NCI-H2081 treated with DMSO at 0.1 percent for 48 hours (cell line): ENCODE data around the gene TFAP2B.

ENCODE experiments used
- DNase-seq: peaks from one replicate; lab custom pipeline; 2025; lab: John Stamatoyannopoulos, UW

Gene TFAP2B

DNA sequence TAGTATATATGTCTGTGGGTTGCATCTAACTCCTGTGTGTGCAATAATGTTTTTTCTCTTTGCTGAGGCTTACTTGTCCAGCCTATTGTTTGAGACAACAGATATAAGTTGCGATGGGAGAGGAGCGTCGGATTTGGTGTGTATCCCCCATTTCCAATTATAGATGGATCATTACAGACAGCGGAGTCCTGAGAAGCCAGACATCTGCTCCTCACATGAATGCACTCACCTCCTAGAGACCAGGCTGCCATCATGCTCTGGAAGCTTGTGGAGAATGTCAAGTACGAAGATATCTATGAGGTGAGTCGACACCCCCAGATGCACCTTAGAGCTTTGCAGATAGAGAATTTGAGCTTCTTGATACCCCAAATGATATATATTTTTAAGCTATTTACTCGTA, at the start of gene TFAP2B:
TSS of gene TFAP2B (plus strand) at position 199 of the 400 bp plus-strand sequence. CDS start at position 220, 21 bp downstream.
- DNase-seq: no peak

DNA sequence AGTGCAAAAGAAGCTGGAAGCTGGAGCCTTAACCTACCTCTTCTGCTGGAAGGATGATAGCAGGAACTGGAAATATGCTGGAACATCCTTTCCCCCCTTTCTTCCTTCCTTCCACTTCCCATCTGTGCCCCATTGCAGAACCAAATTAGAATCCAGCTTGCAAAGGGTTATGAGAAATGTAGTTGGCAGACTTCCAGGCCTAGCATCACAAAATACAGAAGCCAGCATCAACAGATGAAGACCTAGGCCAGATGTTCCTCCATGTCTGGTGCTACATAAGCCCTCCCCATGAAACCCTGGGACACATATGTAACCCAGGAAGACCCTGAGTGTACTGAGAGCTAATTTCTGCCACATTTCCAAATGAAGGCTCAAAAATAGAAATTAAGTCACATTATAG, 40.0 kb upstream of the TFAP2B start:
- DNase-seq: no peak

DNA sequence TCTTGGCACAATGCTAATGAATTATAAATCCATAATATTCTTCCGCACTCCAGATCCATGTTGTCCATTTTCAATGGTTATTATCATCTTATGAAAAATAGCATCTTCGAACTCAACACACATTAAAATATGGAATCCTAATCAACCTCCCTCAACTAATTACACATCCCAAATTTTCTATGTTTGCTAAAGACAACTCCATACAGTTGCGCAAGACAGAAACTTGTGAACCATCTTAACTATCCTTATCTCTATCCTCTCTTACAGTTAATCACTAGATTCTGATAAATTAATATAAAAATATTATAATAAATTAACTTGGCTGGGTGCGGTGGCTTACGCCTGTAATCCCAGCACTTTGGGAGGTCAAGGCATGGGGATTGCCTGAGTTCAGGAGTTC, 38.3 kb upstream of the TFAP2B start:
- no peak for DNase-seq

DNA sequence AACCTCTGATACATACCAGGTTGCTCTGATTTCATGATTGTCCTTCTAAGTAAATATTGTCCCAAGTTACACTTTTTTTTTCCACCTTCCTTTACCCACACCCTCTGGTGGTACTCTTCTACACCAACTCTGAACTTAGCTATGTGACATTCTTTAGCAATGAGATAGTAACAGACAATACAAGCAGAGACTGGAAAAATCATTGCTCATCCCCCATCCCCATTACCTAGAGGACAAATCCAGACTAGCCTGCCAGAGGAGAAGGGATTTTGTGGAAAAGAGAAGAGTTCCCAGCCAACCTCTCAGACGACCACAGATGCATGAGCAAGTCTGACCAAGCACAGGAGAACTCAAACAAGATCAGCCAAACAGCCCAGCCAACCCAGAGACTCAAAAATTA, 32.8 kb upstream of the TFAP2B start:
- DNase-seq: no peak

DNA sequence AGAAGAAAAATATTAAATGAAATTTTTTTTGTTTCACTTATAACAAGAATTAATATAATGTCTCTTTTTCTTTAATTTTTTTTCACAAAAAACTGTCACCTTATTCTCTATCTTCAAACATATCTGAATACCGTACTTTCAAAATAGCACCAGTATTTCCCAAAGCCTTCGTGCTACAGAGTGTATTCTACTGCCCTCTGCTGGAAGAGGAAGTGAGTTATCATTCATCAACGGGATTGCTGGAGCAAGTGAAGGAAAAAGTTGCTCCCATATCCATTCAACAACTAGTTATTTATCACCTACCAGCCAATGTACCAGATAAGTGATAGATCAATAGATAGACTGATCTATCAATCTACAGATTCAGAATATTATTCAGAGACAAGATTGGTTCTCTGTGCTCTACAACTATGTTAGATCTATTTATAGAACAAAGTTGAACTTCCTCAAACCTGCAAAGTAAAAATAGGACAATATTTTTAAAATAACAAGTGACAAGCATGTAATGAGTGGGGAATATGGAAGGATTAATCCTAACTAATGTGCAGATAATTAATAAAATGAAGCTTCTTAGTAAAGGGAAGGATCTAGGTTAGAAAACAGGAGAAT, 26.7 kb upstream of the TFAP2B start:
- peak; percentile 2 for DNase-seq

DNA sequence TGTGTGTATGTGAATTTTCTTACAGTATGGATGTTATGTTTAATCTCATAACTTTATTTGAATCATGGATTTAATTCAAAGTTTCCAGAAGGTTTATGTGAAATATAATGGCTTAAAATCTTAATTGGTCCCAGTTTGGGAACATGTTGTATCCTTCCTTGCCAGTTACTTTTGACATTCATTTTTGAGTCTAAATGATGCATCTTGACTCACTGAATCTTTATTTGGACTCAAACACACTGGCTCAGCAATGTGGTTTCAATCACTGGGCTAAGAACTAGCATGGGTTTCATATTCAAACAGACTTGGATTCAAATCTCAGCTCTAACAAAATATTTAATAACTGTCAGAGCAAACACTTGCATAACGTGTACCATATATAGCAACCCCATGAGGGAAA, 25.9 kb upstream of the TFAP2B start:
- DNase-seq: no peak

DNA sequence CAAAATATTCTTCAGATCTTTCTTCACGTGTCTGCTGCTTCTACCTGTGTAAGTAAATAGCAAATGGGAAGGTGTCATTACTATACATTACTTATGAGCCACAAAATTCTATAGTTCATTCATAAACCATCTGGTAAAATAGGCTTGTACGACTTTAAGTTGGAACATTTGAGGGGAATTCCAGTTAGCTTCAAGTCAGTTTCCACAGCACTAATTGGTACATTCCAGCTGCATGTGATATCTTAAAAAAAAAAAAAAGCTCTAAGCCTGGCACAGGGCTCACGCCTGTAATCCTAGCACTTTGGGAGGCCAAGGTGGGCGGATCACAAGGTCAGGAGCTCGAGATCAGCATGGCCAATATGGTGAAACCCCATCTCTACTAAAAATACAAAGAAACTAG, 23.1 kb upstream of the TFAP2B start:
- DNase-seq: no peak

DNA sequence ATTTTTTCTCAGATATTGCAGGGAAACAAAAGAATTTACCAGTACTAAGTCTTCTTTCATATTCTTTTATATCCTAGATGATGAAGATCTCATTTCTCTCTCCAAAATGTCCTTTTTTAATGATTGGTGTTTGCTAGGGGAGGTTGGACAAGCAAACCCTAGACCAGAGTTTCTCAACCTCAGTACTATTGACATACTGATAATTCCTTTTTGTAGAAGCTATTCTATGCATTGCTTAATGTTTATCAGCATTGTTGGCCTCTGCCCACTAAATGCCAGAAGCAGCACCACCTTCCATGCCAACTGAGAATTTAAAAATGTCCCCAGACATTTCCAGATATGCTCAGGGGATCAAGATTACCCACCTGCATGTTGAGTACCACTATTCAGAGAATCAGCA, 14.4 kb upstream of the TFAP2B start:
- no peak for DNase-seq

DNA sequence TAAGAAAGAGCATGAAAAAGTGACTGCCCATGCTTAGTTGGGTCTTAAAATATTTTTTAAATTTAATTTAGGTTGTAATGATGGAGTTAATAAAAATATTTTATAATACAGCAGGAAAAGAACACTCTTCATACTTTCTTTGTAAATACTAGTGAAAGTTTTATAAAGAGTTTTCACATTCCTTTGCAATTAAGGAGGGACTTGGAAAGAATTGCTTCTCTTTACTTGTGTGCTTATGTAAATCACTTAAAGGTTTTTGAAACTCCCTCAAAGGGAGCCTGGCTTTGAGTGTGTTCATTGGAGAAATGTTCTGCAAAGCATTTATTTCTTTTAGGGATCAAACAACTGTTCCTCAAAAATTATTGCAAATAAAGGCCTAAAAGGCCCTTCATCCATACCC, 11.6 kb upstream of the TFAP2B start:
- no peak for DNase-seq

DNA sequence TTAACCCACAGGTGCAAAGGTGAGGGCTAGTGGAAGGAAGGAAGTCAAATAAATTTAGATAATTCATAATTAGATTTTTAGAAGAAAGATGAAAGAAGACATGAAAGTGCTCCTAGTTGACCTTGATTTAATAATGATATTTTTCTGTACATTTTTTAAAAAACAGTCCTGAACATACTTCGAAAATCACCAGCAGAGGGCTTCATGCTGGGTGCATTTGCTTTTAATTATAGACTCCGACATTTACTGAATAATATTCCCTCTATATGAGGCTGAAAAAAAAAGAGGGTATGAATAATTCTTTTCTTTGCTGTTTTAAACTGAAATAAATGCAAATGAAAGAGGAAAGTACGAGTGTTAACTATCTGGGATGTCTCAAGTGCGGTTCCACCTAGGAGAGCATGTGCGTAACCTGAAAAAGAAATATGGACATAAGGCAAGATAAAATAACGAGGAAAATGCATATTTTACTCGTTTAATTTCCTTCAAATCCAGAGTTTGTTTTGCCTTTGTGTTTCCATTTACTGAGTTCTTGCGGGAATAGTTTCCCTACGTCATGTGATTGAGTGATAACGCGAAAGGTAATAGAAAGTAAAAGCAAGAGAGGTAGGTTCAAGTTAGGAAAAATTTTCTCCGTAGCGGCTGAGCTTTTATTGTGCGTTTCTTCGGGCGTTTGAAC, 3.1 kb upstream of the TFAP2B start:
- no peak for DNase-seq

DNA sequence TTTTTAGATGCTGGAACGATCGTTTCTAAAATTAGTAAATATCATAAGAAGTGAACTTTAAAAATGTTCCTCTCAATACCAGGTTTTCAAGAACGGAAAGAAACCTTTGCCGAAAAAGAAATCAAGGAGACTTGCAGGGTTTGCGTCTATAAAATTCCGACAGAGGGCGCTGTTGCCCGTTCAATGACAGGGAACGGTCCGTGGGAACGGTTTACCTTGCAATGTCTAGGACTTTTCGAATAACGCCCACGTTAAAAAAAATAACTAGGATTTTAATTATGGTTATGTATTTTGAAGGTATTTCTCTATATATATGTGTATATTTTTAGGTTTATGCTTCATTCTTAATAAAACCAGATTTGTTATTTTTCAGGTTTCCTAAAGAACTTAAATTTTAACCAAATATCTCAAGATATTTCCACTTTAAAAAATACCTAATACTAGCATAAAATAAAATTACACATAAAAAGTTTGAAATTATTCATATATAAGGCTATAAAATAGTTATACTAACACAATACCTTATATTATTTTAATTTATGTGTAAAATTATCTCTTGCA, 2.5 kb upstream of the TFAP2B start:
- no peak for DNase-seq

DNA sequence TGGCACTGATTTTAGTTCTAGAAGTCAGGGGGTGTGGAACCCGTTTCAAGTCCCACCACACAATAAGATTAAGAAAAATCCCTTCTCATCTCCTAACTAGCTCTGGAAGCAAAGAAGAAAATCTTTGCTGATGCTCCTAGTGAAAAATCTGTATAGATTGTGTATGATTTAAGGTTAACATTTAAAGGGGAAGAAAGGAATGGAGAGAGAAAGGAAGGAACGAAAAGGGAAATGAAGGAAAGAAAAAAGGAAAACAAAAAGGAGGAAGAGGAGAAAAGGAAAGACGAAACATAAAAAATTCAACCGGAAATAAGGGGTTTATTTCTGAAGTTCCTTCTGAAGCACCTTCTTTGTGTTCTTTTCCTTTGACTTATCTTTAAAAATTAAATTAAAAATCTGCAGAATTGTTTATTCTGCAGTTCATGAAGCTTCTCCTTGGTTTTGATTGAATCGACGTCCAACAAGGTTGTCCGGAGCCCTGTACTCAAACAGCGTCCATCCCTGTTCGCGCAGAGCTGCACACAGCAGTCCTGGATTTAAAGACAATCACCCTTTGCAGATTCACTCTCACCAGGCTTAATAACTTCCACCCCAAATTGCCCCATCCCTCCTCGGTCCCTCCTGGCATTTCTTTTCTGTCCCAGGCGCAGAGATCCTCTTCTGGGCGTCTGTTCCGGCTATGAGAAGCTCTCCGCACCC, 1.6 kb upstream of the TFAP2B start:
- no peak for DNase-seq

DNA sequence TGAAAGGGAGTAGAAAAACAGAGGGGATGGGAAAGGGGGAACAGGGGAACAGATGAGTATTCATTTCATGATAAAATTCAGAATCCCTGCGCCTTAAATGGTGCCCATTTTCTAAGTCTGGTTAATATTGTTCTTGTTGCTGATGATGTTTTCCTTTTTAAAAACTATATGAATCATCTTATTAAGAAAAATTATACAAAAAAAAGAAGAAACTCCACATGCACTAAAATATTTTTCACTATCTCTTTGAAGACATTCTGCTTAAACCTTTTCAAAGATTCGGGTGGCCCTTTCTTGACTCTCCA, 1.1 kb upstream of the TFAP2B start:
- no peak for DNase-seq

DNA sequence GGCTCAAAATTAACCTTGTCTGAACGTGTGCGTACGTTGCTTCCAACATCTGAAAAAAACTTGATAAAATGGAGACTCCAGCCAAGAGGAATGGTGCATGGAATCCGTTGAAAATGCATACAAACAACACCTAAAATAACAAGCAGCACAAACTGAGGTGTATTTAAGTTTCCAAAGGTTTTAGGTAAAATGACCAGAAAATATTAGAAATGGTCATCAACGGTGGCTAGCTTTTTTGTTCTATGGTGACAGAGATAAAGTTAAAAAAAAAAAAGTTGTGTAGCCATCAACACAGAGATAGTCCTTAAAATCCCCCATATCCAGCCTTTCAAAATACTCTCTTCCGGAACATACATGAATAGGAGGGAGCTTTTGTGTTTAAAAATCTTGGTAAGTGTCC, 651 bp upstream of the TFAP2B start:
- DNase-seq: no peak

DNA sequence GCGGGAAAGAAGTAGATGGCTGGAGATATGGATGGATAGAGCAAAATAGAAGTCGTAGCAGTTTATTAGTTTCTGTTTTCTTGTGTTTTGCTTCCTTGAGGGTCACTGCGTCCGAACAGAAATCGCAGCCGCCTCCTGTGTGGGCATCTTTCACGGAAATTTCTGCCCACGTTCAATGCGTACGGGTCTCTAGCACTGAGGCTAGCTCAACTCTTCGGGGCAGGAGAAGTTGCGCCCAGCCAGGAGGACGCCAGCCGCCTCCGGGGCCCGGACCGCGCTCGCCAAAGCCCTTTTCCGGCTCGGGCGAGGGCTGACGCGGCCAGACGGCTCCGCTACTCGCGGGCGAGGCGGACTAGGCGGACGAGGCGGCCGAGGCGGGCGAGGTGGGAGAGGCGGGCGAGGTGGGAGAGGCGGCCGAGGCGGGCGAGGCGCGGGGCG, 814 bp downstream of the TFAP2B start:
- DNase-seq: no peak

DNA sequence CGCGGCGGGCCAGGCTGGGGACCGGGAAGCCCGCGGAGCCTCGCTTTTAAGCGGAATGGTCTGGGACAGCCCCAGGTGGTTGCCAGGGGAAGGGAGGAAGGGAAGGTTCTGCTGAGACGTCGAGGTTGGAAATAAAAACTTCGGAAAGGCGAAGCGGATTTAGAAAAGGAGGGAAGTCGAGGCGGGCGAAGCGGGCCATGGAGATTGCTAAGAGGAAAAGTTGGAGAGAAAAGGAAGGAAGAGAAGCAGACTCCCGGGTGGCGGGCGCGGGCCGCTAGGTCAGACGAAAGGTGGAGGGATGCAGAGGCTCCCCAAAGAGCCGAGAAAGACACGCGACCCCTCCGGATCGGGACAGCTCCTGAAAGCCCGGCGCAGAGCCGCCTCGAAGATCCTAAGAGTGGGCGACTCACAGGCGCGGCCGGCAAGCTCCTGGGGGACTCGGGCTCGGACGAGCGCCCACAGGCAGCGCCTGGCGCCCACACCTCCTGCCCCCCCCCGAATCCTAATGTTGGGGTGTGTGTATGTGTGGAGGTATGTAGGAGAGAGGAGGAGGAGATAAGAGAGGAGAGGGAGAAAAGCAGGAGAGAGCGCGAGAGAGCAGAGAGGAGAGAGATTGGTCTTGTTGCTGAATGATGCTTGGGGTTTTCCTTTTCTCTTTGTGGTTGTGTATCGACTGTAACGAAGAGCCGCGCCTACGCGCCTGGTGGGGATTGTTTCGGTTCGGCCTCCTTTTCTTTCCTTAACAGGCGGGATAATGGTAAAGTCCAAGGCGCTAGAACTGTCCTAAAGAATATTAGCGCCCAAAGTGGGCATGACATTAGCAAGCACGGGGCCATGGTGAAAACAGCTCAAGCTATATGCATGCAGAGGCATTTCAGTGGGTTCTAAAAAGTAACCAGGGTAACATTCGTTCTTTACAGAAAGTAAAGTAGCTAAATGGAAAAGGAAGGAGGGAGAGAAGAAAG, 1.5 kb downstream of the TFAP2B start:
- DNase-seq: no peak

DNA sequence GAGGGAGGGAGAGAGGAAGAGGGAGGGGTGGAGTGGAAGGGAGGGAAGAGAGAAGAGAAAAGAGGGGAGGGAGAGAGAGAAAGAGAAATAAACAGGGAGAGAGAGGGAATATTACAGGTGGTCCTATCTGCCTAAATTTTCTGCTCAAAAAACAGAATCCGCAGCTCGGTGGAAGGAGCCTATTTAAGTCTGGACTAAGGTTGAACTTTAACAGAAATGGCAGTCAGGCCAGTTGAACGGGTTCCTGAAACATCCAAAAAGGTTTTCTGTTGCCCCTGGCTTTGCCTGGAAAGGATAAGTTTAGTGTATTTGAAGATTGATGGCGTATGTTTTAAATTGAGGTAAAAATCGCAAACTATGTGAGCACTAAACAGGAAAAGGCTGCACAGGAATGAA, 2.2 kb downstream of the TFAP2B start:
- no peak for DNase-seq

DNA sequence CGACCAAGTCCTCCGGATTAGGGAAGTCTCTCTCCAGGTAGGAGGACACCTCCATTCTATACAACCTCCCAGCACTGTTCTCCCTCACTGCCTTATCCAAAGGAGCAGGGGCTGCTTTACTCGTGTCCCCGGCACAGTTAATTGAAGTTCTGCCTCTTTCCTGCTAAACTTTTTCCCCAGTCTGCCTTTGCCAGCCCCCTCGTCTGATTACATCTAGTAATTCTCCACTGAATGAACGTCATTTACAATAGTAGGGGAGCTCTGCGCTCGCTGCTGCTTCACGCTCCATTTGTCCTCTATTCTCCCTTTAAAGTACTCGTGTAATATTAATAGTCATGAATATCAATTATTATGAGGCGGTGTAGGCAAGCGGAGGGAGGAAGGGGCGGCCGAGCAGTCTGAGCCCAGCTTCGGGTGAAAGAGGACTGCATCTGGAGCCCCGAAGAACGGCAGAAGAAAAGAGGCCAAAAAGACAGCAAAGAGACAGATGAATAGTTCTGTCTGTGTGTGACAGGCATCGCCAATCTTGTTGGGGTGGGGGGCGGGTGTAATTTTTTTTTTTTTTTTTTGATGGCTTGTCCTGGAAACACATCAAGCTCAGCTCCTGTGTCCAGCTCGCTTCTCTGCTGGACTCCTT, 2.9 kb downstream of the TFAP2B start:
- DNase-seq: no peak

DNA sequence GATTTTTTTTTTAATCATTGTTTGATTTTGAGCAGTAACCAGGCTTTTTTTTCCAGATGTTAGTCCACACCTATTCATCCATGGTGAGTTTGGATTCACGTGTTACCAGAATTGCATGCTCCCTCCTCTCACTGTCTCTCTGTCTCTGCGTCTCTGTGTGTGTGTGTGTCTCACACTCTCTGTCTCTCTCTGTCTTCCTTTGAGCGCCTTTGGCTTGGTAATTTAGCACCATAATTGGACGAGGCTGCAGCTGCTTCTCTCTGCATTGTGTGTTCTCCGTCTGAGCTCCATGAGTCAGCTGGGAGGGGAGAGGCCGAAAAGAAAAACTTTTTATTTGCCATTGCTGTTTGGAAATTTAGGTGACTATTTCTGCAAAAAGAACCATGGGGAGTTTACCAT, 3.4 kb downstream of the TFAP2B start:
- DNase-seq: no peak

DNA sequence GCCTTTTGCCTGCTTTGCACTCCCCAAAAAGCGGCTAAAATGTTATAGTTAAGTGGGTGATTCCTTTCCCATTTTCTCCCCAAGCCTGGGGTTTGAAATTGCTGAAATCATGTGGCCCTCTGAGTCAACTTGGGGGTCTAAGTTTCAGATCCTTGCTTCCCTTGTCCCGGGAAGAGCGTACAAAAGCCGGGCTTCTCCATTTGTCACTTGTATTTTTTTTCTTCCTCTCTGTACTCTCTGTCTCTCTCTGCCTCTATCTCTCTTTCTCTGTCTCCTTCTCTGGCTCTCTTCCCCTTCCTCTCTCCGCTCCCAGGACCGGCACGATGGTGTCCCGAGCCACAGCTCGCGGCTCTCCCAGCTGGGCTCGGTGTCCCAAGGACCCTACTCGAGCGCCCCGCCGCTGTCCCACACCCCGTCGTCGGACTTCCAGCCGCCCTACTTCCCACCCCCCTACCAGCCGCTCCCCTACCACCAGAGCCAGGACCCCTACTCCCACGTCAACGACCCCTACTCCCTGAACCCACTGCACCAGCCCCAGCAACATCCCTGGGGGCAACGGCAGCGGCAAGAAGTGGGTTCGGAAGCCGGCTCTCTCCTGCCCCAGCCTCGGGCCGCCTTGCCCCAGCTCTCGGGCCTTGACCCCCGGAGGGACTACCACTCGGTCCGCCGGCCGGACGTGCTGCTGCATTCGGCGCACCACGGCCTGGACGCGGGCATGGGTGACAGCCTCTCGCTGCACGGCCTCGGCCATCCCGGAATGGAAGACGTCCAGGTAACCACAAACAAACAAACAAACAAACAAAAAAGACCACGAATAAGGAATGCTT, 4.6 kb downstream of the TFAP2B start:
- no peak for DNase-seq

DNA sequence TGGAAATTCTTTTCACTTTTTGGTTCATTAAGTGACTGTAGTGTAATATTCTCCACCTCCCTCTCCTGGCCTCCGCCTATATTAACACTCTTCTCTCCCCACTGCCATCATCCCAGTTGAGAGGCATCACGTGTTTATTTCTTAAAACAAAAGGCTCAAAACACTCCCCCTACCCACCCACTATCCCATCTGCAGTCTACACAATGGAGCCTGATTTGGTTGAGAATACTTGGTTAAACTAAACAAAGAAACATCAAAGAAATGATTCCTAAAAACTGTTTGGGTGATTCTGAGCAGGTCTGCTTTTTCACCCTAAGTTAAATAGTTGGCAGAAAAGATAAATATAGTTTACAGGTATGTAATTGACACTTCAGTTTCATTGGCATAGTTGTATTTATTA, 5.9 kb downstream of the TFAP2B start:
- no peak for DNase-seq
